22Rv1 (cell line): ENCODE measurements around the gene GALK2.

Source experiments
- CTCF ChIP-seq: fragments of 450-650 bp; IDR thresholded peaks from 2 replicates; pipeline ENCODE4 v1.5.1; 2017; ENCODE audit warnings: mild to moderate bottlenecking
- ZFX ChIP-seq: fragments of 450-650 bp; IDR thresholded peaks from 2 replicates; pipeline ENCODE4 v1.6.1; 2017; ENCODE audit warnings: antibody characterized with exemption, borderline replicate concordance

DNA sequence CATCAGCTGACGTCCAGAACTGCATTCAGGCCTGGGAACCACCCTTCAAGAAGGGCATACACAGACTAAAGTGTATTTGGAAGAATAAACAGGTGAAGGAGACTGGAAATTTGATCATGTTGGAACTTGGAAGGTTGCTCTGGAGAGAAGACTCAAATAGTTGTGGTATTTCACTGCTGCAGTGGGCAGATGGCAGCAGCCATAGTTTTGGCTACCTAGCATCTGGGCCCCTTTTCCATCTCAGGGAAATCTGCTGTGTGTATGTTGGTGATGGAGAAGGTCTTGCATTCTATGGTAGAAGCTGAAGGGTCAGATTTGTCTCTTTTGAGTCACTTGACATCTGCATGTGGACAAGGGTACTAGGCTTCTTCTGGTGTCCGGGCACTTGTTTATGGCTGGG, 138.6 kb downstream of the GALK2 start:
- TF ChIP-seq CTCF = no peak
- no peak for TF ChIP-seq ZFX
